Renal pelvis (tissue), 4 donors: ENCODE data around the gene GNA14. TPM values are rescaled to one million over a fixed set of nuclear protein-coding genes. Genes with fewer than 3 reads are reported as not detected.
"Not testable (repeated sequence)": the region's sequence is repeated elsewhere in the genome, so short reads cannot be mapped to it uniquely, and the experiment has no call there.

Experiments used
- DNase-seq: peaks from one replicate; pipeline ENCODE4 v3.0.0-alpha.2; 2013
- polyA plus RNA-seq, 3 donors: library from polyadenylated mRNA; unstranded; fragments of 120-200 nt; gene quantifications; one replicate each; pipeline ENCODE4 v1.2.1, GENCODE V29; 2013; ENCODE audit not compliant: insufficient read length in 3 of 3

Gene GNA14
- polyA plus RNA-seq, 3 donors, result 12.4 to 13.7 (median 13.6) TPM

DNA sequence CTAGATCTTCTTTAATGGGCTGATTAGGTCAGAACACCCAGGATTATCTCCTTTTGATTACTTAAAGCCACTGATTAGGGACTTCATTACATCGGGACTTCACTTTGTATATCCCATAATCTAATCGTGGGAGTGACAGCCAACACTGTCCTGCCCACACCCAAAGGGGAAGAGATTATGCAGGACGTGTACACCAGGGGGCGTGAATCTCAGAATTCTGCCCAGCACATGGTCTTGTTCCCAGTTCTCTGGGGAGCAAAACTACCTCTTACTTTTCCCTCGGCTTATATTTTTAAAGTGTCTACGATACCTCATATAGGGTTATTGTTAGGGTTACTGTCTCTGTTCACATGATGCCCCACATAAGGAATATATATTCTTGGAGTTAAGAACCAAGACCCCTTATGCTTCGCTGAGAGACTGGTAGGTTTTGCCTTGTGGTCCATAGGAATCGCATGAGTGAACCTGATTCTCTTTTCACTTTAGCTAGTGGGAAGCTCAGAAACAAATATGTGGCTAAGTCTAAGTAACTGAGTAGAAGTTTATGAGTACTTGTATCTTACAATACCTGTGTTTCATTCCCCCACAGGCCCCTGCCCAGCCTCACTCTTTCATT is 192.7 kb downstream of the GNA14 start:
- no peak for DNase-seq

DNA sequence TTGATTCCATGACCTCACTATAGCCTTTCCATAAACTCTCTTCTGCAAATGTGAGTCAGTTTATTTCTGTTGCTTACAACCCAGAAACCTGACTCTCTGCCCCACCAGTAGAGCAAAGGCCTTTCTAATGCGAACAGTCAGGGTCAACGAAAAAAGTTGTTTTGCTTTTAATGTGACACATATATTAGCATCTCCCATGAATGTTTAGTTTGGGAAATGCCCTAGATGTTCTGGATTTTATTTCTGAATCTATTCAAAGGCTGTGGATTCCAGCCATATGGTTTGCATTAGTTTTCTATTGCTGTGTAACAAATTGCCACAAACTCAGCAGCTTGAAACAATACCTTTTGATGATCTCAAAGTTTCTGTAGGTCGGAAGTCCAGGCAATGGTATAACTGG is 193.5 kb downstream of the GNA14 start:
- no peak for DNase-seq

DNA sequence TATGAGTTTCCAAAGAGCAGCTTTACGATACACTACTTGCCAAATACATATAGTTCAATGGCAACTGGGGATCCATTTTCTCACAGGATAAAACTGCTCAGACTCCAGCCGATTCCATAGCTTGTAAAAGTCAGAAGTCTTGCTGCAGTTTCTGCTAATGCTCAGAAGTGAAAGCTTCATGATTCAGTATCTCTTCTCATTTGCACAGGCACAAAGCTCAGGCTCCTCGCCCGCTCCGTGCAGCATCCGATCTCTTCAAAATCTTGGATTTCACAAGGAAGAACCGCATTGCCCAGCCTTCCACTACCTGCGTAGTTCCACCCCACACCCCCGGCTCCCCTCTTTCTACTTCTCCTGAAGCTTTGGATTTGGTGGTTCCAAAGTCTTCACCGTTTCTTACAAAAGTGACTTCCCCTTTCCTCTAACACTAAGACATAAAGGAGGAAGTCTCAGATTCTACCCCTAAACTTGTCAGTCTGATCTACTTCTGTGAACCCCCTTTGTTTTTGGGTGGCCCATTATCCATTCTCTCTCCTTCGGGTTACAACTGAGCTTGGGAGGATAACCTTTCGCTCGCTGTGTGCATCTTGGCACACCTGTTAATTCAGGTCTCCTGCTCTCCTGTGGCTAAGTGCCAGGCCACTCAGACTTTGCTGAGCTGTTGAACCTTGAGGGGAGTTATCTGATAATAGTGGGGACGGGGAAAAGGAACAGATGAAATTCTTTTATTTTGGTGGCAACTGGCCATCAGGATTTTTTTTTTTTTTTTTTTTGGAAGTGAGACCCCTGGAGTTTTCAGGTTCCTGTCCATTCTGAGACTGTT is 194.1 kb downstream of the GNA14 start:
- DNase-seq, result no peak

DNA sequence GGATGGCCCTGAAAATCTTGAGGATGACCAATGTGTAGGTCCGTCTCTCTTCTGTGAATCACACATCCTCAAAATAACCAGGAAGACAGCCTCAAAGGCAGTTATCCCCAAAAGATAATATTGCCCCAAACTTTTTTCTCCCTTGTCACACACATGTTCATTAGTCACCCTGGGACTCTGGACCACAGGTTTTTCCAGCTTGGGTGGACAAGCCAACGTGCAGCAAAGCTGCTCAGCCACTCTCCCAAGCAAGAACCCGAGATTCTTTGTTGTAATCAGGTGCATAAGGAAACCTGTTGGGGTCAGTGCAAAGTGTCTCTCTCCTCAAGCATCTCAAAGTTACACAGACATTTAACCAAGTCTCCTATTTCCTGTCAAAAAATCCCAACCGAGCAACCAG is 196.6 kb downstream of the GNA14 start:
- no peak for DNase-seq

DNA sequence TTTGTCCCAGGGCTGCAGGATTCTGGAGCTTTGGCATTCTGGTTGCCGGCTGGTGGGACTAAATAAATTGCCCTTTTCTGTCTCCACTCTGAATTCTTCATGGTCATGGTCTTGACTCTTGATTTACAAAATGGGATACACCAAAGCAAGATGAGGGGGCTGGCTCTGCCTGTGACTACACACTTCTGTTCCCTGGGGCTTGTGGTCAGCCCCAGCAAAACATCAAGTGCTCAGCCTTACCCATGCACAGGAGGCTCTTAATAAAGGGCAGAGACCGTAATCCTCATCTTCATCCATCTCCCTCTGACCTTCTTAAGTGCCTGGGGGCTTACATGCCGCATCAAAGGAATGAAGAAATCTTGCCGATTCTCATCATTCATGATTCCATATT is 198.0 kb downstream of the GNA14 start:
- no peak for DNase-seq

DNA sequence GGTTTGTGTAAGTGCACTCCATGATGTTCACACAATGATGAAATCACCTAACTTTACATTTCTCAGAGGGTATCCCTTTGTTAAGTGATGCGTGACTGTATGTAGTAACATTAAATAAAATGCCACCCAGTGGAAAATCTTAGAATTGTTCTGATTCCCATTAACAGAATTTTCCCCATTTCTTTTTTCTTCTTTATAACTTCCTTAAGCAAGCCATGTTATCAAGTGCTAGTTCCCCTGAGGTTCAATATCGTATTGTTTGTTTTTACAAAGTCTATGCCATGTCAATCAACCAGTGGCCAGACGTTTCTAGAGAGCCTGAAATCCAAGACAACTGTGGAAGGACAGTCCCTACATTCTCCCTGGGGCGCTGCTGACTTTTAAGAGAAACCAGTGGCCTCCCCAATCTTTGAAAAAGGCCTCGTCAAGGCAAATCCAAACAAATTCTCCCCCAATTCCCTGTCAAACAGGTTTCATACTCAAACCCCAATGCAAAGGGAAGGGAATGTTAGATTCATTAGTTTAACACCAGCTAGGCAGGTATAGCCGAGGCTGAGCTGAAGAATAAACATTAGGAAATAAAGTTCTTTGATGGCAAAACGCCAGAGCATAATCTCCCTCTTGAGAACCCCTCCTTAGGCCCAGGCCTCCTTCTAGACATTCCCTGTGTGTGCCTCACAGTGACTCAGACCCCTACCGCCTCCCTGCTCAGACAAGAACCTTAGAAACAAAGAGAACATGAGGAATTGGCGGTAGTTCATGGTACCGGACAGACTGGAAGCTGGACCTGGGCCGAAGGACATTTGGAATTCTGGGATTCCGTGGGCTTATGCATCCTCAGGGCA is 198.7 kb downstream of the GNA14 start:
- DNase-seq, result no peak

- no peak for DNase-seq
These were observed 200.5 kb downstream of the GNA14 start for GRCh38 chr9:77447646-77448045.

- no peak for DNase-seq
These were observed 205.7 kb downstream of the GNA14 start for GRCh38 chr9:77442436-77442835.

DNA sequence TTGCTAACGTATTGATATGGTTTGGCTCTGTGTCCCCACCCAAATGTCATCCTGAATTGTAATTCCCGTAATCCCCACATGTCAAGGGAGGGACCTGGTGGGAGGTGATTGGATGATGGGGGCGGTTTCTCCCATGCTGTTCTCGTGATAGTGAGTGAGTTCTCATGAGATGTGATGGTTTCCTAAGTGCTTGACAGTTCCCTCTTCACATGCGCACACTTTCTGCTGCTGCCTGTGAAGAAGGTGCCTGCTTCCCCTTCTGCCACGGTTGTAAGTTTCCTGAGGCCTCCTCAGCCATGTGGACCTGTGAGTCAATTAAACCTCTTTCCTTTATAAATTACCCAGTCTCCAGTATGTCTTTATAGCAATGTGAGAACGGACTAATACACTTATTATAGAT is 207.0 kb downstream of the GNA14 start:
- DNase-seq, result not testable (repeated sequence)

DNA sequence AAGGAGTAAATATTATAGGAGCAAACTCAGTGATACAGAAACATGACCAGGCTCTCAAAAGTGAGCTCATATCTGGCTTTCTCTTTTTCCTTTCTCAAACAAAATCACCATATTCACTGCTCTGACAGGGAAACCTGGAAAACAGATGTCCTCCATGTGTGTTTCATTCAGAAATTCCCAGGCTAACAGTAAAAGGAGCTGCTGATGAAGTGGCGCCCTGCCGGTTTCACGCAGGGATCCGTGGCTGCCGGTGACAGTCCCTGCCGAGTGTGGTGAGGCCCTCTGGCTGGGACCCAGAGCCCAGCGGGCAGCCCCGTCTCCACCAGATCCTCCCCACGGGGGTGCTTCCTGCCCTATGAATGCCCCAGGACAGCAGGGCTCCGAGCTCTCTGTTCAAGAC is 208.1 kb downstream of the GNA14 start:
- DNase-seq, result no peak

DNA sequence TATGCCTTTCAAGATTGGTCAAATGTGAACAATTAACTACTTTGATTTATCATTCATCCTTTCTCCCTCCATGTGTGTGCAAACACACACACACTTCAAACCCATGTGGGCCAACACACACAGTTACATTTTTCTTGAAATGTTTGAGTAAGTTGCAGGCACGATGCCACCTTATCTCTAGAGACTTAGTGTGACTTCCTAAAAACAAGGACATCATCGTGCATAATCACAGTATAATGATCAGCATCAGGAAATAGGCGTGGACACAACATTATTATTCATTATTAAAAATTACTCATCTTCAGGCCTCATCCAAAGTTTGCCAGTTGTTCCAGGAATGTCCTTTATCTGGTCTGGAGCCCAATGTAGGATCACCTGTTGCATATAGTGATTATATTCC is 209.5 kb downstream of the GNA14 start:
- DNase-seq, result no peak

GRCh38 chr9:77435688-77436087 is 212.4 kb downstream of the GNA14 start:
- DNase-seq, result no peak

DNA sequence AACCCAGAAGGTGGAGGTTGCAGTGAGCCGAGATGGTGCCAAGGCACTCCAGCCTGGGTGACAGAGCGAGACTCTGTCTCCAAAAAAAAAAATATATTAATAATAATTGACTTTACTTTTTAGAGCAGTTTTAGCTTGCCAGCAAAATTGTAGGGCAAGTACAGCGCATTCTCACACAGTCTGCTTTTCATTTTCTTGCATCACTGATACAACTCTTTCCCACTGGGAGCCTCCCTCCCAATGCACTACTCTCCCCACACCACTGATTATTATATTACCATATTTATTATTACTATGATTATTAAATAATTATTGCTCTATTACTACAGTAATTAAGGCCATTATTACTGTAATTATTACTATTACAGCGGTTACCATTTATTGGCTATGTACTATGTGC is 212.8 kb downstream of the GNA14 start:
- no peak for DNase-seq

- DNase-seq, result peak; percentile 60
These were observed 214.3 kb downstream of the GNA14 start for GRCh38 chr9:77433675-77434445.

DNA sequence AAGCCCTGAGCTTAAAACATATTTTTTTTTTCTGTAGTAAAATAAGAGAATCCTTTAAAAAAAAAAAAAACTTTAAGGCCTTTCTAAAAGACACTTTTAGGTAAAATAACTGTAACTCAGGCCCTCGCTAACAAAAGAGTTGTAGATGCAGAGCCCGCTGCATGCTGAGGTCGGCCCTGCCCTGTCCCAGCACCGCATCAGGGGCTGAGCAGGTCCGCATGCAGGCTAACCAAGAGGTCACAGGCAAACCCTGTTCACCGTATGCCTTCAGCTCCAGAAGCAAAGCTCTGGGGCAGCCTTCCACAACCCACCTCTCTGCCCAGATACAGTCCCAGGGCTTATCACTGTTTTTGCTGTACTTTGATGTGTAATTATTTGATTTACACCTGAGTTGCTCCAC is 216.1 kb downstream of the GNA14 start:
- DNase-seq, result no peak

DNA sequence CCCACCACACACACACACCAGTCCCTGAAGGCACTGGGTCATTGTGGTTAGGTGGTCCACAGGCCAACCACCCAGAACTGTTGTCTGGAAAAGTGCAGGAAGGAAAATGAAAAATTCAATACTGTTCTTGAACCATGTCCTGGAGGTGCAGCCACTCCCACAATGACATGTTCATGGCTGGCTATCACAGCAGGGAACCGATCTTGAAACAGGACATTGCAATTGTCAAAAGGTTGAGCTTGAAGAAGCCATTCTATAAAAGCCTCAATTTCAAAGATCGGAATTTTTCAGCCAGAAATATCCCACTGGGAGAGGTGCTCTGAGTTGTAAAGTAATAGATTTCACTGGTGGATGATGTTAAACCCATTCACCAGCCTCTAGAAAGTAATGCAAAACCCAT is 218.2 kb downstream of the GNA14 start:
- DNase-seq, result no peak

DNA sequence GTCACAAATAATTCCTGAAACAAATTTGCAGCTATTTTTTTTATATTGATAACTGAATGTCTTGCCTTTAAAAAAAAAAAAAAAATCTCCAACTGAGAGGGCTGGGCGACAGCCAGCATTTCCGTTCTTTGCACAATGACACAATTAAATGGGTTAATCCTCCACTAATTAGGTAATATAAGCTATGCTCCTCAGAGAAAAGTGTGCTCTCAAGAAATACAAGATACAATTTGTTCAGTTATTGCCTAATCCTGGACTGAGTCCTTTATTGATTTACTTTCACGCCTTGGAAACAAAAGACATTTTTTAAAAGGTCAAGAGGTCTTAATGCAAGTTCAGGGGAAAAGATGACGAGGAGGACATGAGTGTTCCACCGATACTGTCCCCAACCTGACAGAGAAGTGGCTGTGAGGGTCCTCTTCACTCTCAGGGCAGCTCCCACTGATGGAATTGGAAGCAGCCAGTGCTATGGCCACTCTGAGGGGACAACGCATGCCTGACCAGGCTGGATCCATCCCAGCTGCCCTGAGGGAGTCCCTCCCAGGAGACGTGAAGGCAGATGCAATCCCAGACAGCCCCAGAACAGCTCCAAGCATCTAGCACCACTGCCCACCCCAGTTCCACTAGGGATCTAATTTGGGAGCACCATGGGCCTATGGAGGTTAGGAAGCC is 220.7 kb downstream of the GNA14 start:
- no peak for DNase-seq

DNA sequence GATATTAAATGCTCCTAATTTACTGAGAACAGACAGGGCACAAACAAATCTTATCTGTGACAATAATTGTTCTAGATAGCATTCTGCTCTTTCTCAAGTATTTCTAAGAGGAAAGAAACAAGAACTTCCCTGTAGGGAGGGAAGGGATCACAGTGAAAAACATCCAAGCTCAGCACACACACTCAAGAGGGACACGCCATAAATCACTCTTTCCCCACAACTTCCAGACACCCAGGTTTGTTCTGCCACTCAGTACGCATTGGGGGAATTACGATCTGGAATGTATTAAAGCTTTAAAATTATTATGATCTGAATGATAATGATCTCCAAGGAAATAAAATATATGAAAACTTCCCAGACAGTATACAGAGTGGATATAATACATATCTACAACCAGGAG is 221.4 kb downstream of the GNA14 start:
- no peak for DNase-seq

DNA sequence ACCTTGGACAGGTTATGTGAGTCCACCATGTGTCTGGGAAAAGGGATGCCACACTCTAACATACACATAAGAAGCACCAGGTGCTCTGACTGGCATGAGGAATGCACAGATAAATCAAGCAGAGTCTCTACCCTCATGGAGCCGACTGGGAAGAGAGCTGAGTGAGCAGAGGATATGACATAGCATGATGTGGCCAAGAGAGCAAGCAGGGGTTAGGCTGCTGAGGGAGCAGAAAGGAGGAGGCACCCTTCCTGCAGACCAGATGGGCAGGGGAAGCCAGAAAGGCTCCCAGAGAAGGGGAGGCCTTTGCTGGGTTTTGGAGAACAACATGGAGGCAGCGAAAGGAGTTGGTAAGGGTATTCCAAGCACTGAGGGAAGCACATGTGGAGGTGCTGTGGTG is 223.1 kb downstream of the GNA14 start:
- DNase-seq, result no peak

GRCh38 chr9:77423841-77424240 is 224.3 kb downstream of the GNA14 start:
- no peak for DNase-seq

DNA sequence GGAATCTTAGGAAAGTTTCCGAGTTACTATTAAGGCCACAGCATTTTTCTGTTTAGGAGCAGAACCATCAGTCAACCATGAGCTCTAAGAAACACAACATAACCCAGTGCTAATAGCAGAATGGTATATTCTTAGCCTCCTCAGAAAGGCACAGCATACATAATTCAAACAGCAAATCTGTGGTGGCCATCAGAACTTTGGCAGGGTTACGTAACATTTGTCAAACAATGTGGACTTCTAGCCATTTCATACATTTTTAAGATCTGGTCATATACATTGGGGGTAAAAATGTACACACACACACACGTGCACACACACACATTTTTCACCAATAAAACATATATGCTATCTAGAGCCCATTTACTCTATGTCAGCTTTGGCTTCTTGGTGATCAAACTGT is 225.2 kb downstream of the GNA14 start:
- DNase-seq, result no peak
